ENCODE results near the gene CXorf65.

DNA sequence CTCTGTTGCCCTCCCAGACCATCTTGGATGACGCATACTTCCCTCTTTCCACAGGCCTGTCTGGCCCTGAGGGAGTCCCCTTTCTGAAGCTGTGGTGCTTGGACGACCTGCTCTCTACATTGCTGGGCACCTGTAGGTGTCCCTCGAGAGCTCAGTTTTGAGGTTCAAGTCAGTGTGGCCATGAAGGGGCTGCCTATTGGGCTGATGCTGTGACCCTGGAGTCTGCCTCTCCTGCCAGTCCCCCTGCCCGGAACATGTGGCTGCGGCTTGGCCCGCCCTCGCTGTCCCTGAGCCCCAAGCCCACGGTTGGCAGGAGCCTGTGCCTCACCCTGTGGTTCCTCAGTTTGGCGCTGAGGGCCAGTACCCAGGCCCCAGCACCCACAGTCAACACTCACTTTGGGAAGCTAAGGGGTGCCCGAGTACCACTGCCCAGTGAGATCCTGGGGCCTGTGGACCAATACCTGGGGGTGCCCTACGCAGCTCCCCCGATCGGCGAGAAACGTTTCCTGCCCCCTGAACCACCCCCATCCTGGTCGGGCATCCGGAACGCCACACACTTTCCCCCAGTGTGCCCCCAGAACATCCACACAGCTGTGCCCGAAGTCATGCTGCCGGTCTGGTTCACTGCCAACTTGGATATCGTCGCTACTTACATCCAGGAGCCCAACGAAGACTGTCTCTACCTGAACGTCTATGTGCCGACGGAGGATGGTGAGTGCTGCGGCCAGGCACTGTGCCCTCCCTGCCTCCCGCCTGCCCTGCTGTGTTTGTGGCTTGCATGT lies 41.1 kb upstream of the CXorf65 start:
- TF ChIP-seq, protein P1, sequence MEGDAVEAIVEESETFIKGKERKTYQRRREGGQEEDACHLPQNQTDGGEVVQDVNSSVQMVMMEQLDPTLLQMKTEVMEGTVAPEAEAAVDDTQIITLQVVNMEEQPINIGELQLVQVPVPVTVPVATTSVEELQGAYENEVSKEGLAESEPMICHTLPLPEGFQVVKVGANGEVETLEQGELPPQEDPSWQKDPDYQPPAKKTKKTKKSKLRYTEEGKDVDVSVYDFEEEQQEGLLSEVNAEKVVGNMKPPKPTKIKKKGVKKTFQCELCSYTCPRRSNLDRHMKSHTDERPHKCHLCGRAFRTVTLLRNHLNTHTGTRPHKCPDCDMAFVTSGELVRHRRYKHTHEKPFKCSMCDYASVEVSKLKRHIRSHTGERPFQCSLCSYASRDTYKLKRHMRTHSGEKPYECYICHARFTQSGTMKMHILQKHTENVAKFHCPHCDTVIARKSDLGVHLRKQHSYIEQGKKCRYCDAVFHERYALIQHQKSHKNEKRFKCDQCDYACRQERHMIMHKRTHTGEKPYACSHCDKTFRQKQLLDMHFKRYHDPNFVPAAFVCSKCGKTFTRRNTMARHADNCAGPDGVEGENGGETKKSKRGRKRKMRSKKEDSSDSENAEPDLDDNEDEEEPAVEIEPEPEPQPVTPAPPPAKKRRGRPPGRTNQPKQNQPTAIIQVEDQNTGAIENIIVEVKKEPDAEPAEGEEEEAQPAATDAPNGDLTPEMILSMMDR (IDR thresholded peaks at IDR 0.05; ENCODE audit: insufficient read depth, low read length), result no peak
- TF ChIP-seq POLR2AphosphoS5 (IDR thresholded peaks at IDR 0.05; ENCODE audit: low read depth) (no peak), GABPA (IDR thresholded peaks at IDR 0.05; ENCODE audit: low read depth) (no peak), SPI1 (IDR thresholded peaks at IDR 0.05; ENCODE audit: borderline replicate concordance, low read depth) (no peak)
- TF ChIP-seq, protein P2, sequence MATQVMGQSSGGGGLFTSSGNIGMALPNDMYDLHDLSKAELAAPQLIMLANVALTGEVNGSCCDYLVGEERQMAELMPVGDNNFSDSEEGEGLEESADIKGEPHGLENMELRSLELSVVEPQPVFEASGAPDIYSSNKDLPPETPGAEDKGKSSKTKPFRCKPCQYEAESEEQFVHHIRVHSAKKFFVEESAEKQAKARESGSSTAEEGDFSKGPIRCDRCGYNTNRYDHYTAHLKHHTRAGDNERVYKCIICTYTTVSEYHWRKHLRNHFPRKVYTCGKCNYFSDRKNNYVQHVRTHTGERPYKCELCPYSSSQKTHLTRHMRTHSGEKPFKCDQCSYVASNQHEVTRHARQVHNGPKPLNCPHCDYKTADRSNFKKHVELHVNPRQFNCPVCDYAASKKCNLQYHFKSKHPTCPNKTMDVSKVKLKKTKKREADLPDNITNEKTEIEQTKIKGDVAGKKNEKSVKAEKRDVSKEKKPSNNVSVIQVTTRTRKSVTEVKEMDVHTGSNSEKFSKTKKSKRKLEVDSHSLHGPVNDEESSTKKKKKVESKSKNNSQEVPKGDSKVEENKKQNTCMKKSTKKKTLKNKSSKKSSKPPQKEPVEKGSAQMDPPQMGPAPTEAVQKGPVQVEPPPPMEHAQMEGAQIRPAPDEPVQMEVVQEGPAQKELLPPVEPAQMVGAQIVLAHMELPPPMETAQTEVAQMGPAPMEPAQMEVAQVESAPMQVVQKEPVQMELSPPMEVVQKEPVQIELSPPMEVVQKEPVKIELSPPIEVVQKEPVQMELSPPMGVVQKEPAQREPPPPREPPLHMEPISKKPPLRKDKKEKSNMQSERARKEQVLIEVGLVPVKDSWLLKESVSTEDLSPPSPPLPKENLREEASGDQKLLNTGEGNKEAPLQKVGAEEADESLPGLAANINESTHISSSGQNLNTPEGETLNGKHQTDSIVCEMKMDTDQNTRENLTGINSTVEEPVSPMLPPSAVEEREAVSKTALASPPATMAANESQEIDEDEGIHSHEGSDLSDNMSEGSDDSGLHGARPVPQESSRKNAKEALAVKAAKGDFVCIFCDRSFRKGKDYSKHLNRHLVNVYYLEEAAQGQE (IDR thresholded peaks at IDR 0.05; ENCODE audit: insufficient replicate concordance, low read depth), result no peak

Data from HL-60 (cell line).